Osteoblast (primary cell): ENCODE measurements around the gene HDDC3. TPM values are rescaled to one million over a fixed set of nuclear protein-coding genes. Genes with fewer than 3 reads are reported as not detected.

Experiments
- DNase-seq: peaks from one replicate; pipeline ENCODE4 v3.0.0; 2011; ENCODE audit warnings: low spot score, mixed read lengths; ENCODE audit not compliant: insufficient read length; ENCODE audit errors: missing footprints
- H2AFZ ChIP-seq: 2 replicates; pipeline ENCODE4 v1.6.0; 2011; ENCODE audit warnings: mild to moderate bottlenecking, low read length
- H3K27ac ChIP-seq: 2 replicates; pipeline ENCODE4 v1.5.1; 2011; ENCODE audit warnings: mild to moderate bottlenecking, low read depth, low read length, moderate library complexity
- H3K27me3 ChIP-seq: 2 replicates; pipeline ENCODE4 v1.6.0; 2012; ENCODE audit warnings: mild to moderate bottlenecking, control low read depth, inconsistent platforms, low read length, moderate library complexity; ENCODE audit not compliant: insufficient read depth
- H3K36me3 ChIP-seq: 2 replicates; pipeline ENCODE4 v1.5.1; 2011; ENCODE audit warnings: mild to moderate bottlenecking, low read length, control low read depth, moderate library complexity; ENCODE audit not compliant: insufficient read depth
- H3K4me1 ChIP-seq: 2 replicates; pipeline ENCODE4 v1.5.1; 2011; ENCODE audit warnings: mild to moderate bottlenecking, low read length, control low read depth, moderate library complexity; ENCODE audit not compliant: insufficient read depth
- H3K4me2 ChIP-seq: 2 replicates; pipeline ENCODE4 v1.6.0; 2011; ENCODE audit warnings: mild to moderate bottlenecking, low read length; ENCODE audit not compliant: insufficient read depth
- H3K4me3 ChIP-seq: fragments of 200-600 bp; sonication (generic); 3 replicates; pipeline ENCODE4 v1.5.1; 2012; ENCODE audit warnings: mild to moderate bottlenecking, low read length, inconsistent platforms; ENCODE audit not compliant: insufficient read depth
- H3K79me2 ChIP-seq: 2 replicates; pipeline ENCODE4 v1.6.0; 2012; ENCODE audit warnings: mild to moderate bottlenecking, low read length, control low read depth, inconsistent platforms; ENCODE audit not compliant: insufficient read depth
- H3K9me3 ChIP-seq: 2 replicates; pipeline ENCODE4 v1.5.1; 2011; ENCODE audit warnings: low read depth, low read length, control low read depth
- H4K20me1 ChIP-seq: 2 replicates; pipeline ENCODE4 v1.6.0; 2012; ENCODE audit warnings: mild to moderate bottlenecking, low read length, control low read depth; ENCODE audit not compliant: insufficient read depth
- CTCF ChIP-seq: IDR thresholded peaks from 2 replicates; pipeline ENCODE4 v1.5.1; 2011; ENCODE audit warnings: mild to moderate bottlenecking, low read depth, low read length, moderate library complexity; ENCODE audit errors: extremely low read depth
- total RNA-seq: library from RNA; depleted of rRNA; stranded (reverse); fragments of >200 nt; gene quantifications from 2 replicates; pipeline ENCODE4 v1.2.3, GENCODE V29; 2012

Gene HDDC3
- total RNA-seq, 1 donor: 11.6 TPM

GRCh38 chr15:90959894-90960293, 27.5 kb upstream of the HDDC3 start:
- no peak overlapping the region for H3K27ac ChIP-seq
- no peaks in the 10 kb centered on the region for H3K9me3 ChIP-seq
- no peak overlapping the region for H3K4me3 ChIP-seq
- H3K4me2 ChIP-seq: no peak overlapping the region
- TF ChIP-seq CTCF: no peak
- peak; percentile 86 for DNase-seq
- peaks cover 24% of the 10 kb centered on the region for H3K4me1 ChIP-seq
- H3K27me3 ChIP-seq: no peaks in the 10 kb centered on the region
- peaks cover 27% of the 10 kb centered on the region for H3K79me2 ChIP-seq
- H2AFZ ChIP-seq: no peak overlapping the region
- H4K20me1 ChIP-seq: no peaks in the 10 kb centered on the region
- H3K36me3 ChIP-seq: peaks cover 32% of the 10 kb centered on the region

- peaks cover 27% of the 10 kb centered on the region for H3K79me2 ChIP-seq
- peaks cover 27% of the 10 kb centered on the region for H3K4me1 ChIP-seq
- no peak overlapping the region for H2AFZ ChIP-seq
- DNase-seq: no peak
- no peak overlapping the region for H3K4me3 ChIP-seq
- TF ChIP-seq CTCF: no peak
- peaks cover 31% of the 10 kb centered on the region for H3K36me3 ChIP-seq
- no peaks in the 10 kb centered on the region for H3K9me3 ChIP-seq
- H3K27ac ChIP-seq: no peak overlapping the region
- H3K27me3 ChIP-seq: no peaks in the 10 kb centered on the region
- H3K4me2 ChIP-seq: no peak overlapping the region
- no peaks in the 10 kb centered on the region for H4K20me1 ChIP-seq
These were observed 26.8 kb upstream of the HDDC3 start for GRCh38 chr15:90959028-90959595.

- Histone ChIP-seq H3K4me1 (peaks cover 27% of the 10 kb centered on the region), H3K36me3 (peaks cover 33% of the 10 kb centered on the region), H3K27me3 (no peaks in the 10 kb centered on the region), H3K9me3 (no peaks in the 10 kb centered on the region), H3K4me2 (peak overlapping the region; percentile 78), H3K79me2 (peaks cover 18% of the 10 kb centered on the region), H3K4me3 (peak overlapping the region; percentile 80), H4K20me1 (no peaks in the 10 kb centered on the region), H3K27ac (peak overlapping the region; percentile 66), H2AFZ (peak overlapping the region; percentile 77)
- no peak for DNase-seq
- TF ChIP-seq CTCF: no peak
These were observed 25.4 kb upstream of the HDDC3 start for GRCh38 chr15:90957791-90958190.

- Histone ChIP-seq H3K4me1 (peaks cover 27% of the 10 kb centered on the region), H3K9me3 (no peaks in the 10 kb centered on the region), H3K27me3 (no peaks in the 10 kb centered on the region), H3K4me2 (peak overlapping the region; percentile 78), H2AFZ (peak overlapping the region; percentile 77), H3K79me2 (peaks cover 18% of the 10 kb centered on the region), H3K27ac (peak overlapping the region; percentile 66), H4K20me1 (no peaks in the 10 kb centered on the region), H3K4me3 (peak overlapping the region; percentile 80), H3K36me3 (peaks cover 36% of the 10 kb centered on the region)
- no peak for TF ChIP-seq CTCF
- peak; percentile 93 for DNase-seq
These were observed 24.9 kb upstream of the HDDC3 start for GRCh38 chr15:90957031-90957790.
